Common myeloid progenitor, CD34-positive (primary cell): ENCODE data around the gene ICAM2. TPM values are rescaled to one million over a fixed set of nuclear protein-coding genes. Genes with fewer than 3 reads are reported as not detected.

ENCODE experiments used
- CTCF ChIA-PET: fragments of 350-600 bp; sonication (Branson Sonifier 250); formaldehyde crosslinking; loops from one replicate; lab custom pipeline; 2021; ENCODE audit warnings: antibody characterized with exemption; lab: Charles Lee
- POLR2A ChIA-PET: fragments of 350-600 bp; sonication (Branson Sonifier 250); formaldehyde crosslinking; loops from one replicate; lab custom pipeline; 2021; ENCODE audit warnings: antibody characterized with exemption; lab: Charles Lee
- DNase-seq, 3 donors: peaks; one replicate each; pipeline versions ENCODE4 v3.0.0 to v3.0.0-alpha.2; 2013
- H3K27ac ChIP-seq, 2 experiments: 1 replicate in 1 of 2; 2 replicates in 1 of 2; pipeline ENCODE4 v1.7.0; 2013; ENCODE audit warnings: inconsistent platforms in 2 of 2, low read length in 2 of 2, mild to moderate bottlenecking in 2 of 2, low read depth in 1 of 2, moderate library complexity in 1 of 2; ENCODE audit not compliant: severe bottlenecking in 2 of 2, insufficient read depth in 1 of 2, poor library complexity in 1 of 2
- H3K27me3 ChIP-seq, 5 experiments: replicated peaks in 2 of 5; 1 replicate in 3 of 5; 2 replicates in 2 of 5; pipeline versions ENCODE4 v1.6.1 to v1.7.0; 2013; ENCODE audit warnings: low read length in 4 of 5, mild to moderate bottlenecking in 2 of 5, moderate library complexity in 2 of 5, inconsistent platforms in 1 of 5; ENCODE audit not compliant: insufficient read depth in 5 of 5, control insufficient read depth in 4 of 5
- H3K36me3 ChIP-seq, 4 experiments: 1 replicate in 2 of 4; 2 replicates in 2 of 4; pipeline versions ENCODE4 v1.6.1 to v1.7.0; 2013; ENCODE audit warnings: low read length in 3 of 4, control low read depth in 1 of 4, mild to moderate bottlenecking in 1 of 4; ENCODE audit not compliant: control insufficient read depth in 4 of 4, insufficient read depth in 4 of 4
- H3K4me1 ChIP-seq, 4 experiments: 1 replicate in 3 of 4; 2 replicates in 1 of 4; pipeline versions ENCODE4 v1.6.1 to v1.7.1; 2013; ENCODE audit warnings: low read length in 3 of 4, mild to moderate bottlenecking in 3 of 4, control low read depth in 1 of 4, inconsistent platforms in 1 of 4, moderate library complexity in 1 of 4; ENCODE audit not compliant: control insufficient read depth in 4 of 4, insufficient read depth in 4 of 4; ENCODE audit errors: control extremely low read depth in 1 of 4
- H3K4me3 ChIP-seq, 7 experiments: 1 replicate in 4 of 7; 2 replicates in 3 of 7; pipeline versions ENCODE4 v1.5.1 to v1.7.0; 2013; ENCODE audit warnings: mild to moderate bottlenecking in 7 of 7, low read length in 6 of 7, moderate library complexity in 6 of 7, inconsistent platforms in 2 of 7, low read depth in 2 of 7, control low read depth in 1 of 7; ENCODE audit not compliant: insufficient read depth in 4 of 7, control insufficient read depth in 1 of 7; ENCODE audit errors: extremely low read depth in 1 of 7
- H3K9me3 ChIP-seq, 5 experiments: 1 replicate in 4 of 5; 2 replicates in 1 of 5; pipeline versions ENCODE4 v1.6.1 to v1.7.1; 2013; ENCODE audit warnings: low read length in 4 of 5, mild to moderate bottlenecking in 2 of 5, inconsistent platforms in 1 of 5, low read depth in 1 of 5, moderate library complexity in 1 of 5; ENCODE audit not compliant: control insufficient read depth in 4 of 5, insufficient read depth in 2 of 5; ENCODE audit errors: control extremely low read depth in 1 of 5
- WGBS: methylation state at CpG from one replicate; pipeline ENCODE4 v1.1.5; 2013; ENCODE audit not compliant: insufficient coverage; 5-methylcytosine and 5-hydroxymethylcytosine counted together
- polyA plus RNA-seq: library from polyadenylated mRNA; unstranded; fragments of 120-200 nt; gene quantifications from one replicate; pipeline ENCODE4 v1.2.1, GENCODE V29; 2013

ICAM2 gene
- polyA plus RNA-seq = 81.9 TPM

DNA sequence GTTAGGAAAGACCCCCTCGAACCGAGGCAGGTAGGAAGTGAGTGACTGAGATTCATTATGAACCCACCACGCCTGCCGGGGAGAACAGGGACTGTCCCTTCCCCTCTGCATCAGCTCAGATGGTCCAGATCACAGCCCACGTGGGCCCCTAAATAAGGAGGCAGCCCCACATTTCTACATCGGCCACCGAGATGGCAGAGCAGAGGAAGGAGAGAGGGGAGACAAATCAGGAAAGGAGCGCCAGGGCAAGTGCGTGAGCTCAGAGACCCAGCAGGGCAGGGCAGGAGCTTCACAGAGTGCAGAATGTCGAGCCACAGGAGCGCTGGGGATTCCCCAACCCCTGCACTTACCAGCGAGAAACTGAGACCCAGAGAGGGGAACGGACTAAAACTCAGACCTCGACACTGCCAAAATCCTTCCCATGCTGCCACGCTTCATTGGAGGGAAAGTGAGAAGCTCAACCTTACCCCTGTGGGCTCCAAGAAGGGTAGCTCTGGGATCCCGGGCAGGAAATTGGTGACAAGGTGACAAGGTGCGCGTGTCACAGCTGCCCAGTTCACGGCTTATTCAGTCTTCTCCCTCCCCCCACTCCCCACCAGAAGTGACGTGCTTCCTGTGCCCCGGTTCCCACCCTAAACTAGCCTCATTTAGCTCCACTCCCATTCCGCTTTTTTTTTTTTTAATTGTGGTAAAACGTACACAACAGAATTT lies at the start of gene ICAM2:
TSS of gene ICAM2 (minus strand) at position 578 of the 711 bp plus-strand sequence. CDS start 13,942 bp downstream, outside the sequence.
- no peaks in the 10 kb centered on the region for H3K9me3 ChIP-seq
- no peaks in the 10 kb centered on the region for H3K36me3 ChIP-seq
- CTCF ChIA-PET = interaction anchor here (0.6 to 12.1 kb wide), 14 partner anchors 9 to 116 kb away, joined by 3 to 230 read pairs (median 4); partner anchors contain the start of gene PRR29
- H3K4me1 ChIP-seq = peaks cover 32 to 95% (median 80%) of the 10 kb centered on the region in 4 experiments
- H3K4me3 ChIP-seq = peak within 1 kb of the TSS; percentile 3 to 76 (median 72)
- peak within 1 kb of the TSS; percentile 96 to 99 for H3K27ac ChIP-seq
- DNase-seq = peak; percentile 98 to 99 (median 99)
- POLR2A ChIA-PET = interaction anchor here (0.6 to 2.0 kb wide), 14 partner anchors 9 to 530 kb away, joined by 3 to 31 read pairs (median 5); partner anchors contain the start of genes ERN1 and PRR29
- WGBS = 0% methylated on average over 19 of the region's 23 CpGs
- H3K27me3 ChIP-seq = no peaks in the 10 kb centered on the region

DNA sequence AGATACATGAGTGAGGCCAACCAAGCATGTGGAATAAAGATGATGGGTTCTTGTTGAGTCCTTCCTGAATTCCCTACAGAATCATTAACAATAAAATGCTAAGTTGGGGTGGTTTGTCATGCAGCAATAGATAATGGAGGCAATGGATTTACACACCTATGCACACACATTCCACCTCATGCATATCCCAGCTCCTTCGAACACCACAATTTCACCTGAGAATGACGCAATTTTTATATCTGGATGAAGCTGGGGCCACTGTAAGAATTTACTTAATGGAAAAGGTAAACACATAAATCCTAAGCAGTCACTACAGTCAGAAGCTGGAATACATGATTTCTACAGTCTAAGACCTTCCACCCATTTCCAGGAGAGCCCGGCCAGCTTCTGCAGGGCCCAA lies 49.8 kb upstream of the ICAM2 start:
- DNase-seq = no peak
- CTCF ChIA-PET = interaction anchor here (1.0 to 3.9 kb wide), 3 partner anchors 23 to 63 kb away, joined by 7 to 13 read pairs (median 9); no protein-coding TSS in a partner anchor

DNA sequence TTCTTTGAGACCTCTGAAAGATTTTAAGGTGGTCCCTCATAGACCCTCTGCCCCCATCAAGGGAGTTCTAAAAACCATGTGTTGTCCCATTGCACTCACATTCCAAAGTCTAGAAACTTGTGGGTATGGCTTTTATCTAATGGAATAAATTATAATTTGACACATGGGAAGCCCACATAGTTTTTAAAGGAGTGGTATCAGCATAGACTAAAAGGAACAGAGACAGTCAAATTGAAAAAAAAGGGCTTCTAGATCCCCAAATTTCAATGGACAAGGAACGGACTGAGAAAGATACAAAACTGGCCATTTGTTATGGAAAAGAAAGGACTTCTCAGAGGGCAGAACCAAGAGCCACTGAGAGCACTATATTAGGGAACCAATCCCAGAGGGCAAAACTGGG lies 48.7 kb upstream of the ICAM2 start:
- peaks cover under 1 to 7% (median 5%) of the 10 kb centered on the region in 4 experiments for H3K4me1 ChIP-seq
- no peak overlapping the region for H3K27ac ChIP-seq
- DNase-seq = no peak
- peaks cover 14 to 44% (median 17%) of the 10 kb centered on the region in 4 experiments for H3K36me3 ChIP-seq
- POLR2A ChIA-PET = no interaction called here
- peaks cover 7 to 18% (median 14%) of the 10 kb centered on the region in 5 experiments for H3K9me3 ChIP-seq
- no peaks in the 10 kb centered on the region for H3K27me3 ChIP-seq
- WGBS = 100% methylated on average over 1 of the region's 1 CpG
- CTCF ChIA-PET = interaction anchor here (0.7 to 10.2 kb wide), 3 partner anchors 10 to 63 kb away, joined by 3 to 212 read pairs (median 13); partner anchors contain the start of gene ERN1
- H3K4me3 ChIP-seq = no peak overlapping the region

More for the DNA sequence above, 49.8 kb upstream of the ICAM2 start:
- Histone ChIP-seq H3K27me3 (no peaks in the 10 kb centered on the region), H3K27ac (no peak overlapping the region), H3K4me1 (peaks cover 11 to 16% (median 15%) of the 10 kb centered on the region in 4 experiments), H3K4me3 (no peak overlapping the region), H3K36me3 (peaks cover 14 to 44% (median 17%) of the 10 kb centered on the region in 4 experiments), H3K9me3 (peaks cover 7 to 18% (median 14%) of the 10 kb centered on the region in 5 experiments)
- POLR2A ChIA-PET = interaction anchor here (1.0 kb wide), 1 partner anchor 48 kb away, joined by 4 read pairs; no protein-coding TSS in a partner anchor
- WGBS = no CpG with 5 or more reads among the region's 3 CpGs

DNA sequence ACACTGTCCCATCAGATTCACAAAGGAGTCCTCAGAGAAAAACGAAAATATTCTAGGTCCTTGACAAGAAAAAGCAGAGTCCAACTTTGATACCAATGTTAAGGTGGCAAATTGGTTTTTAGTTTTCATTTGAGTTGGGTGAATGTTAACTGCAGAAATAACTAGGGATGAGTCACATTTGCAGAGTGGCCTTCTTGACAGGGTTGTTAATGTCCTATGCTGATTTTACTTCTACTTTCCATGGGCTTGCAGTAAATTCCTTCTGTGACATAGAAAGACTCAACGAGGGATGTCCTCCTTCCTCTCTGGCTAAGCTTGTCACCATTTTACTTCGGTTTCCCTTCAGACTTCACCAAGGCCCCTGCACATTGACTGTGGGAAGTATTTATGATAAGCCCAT lies 47.2 kb upstream of the ICAM2 start:
- no peak for DNase-seq
- H3K27ac ChIP-seq = no peak overlapping the region
- ChIA-PET CTCF (interaction anchor here (1.0 to 10.2 kb wide), 3 partner anchors 19 to 65 kb away, joined by 3 to 212 read pairs (median 13); partner anchors contain the start of gene ERN1), POLR2A (no interaction called here)
- no peaks in the 10 kb centered on the region for H3K27me3 ChIP-seq
- H3K36me3 ChIP-seq = peaks cover 14 to 44% (median 17%) of the 10 kb centered on the region in 4 experiments
- peaks cover 0 to 12% (median 4%) of the 10 kb centered on the region in 4 experiments for H3K4me1 ChIP-seq
- WGBS = no CpG with 5 or more reads among the region's 3 CpGs
- H3K9me3 ChIP-seq = peaks cover 7 to 18% (median 14%) of the 10 kb centered on the region in 5 experiments
- H3K4me3 ChIP-seq = no peak overlapping the region

DNA sequence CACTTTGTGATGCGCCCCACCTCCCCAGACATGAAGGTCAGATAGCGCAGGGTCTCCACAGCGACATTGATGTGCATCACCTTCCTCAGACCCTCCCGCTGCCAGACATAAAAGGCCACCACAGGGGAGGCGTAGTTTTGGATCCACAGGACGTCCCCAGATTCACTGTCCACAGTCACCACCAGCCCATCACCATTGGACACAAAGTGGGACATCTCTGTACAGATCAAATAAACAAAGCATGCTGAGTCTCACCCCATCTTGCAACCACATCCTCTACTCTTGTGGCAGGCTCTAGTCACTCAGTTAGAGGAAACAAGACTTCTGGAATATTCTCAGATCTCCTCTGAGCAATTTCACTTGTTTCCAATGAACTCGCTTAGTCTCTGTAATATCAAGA lies 46.3 kb upstream of the ICAM2 start:
- H3K4me1 ChIP-seq = peaks cover 0 to 12% (median 4%) of the 10 kb centered on the region in 4 experiments
- POLR2A ChIA-PET = no interaction called here

DNA sequence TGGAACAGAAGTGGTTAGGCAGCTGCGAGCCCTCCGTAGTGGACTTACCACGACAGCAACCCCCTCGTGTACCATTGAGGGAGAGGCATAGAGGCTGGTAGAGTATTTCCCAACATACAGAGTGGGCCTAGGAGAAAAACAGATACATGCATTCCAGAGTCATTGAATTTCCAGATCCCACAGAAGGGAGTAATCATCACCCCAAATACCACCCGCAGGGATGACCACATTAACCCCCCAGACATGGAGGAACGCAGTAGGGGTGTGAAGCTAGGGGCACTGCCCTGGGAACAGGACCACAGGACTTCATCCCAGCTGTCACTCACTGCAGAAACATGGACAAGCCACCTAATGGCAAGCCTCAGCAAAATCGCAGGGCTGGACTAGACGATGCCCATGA lies 44.7 kb upstream of the ICAM2 start:
- peaks cover 5 to 15% (median 14%) of the 10 kb centered on the region in 5 experiments for H3K9me3 ChIP-seq
- peaks cover 8 to 27% (median 11%) of the 10 kb centered on the region in 4 experiments for H3K36me3 ChIP-seq
- no peak overlapping the region for H3K4me3 ChIP-seq
- H3K27me3 ChIP-seq = no peaks in the 10 kb centered on the region
- H3K27ac ChIP-seq = no peak overlapping the region
- peaks cover 0 to 20% (median 8%) of the 10 kb centered on the region in 4 experiments for H3K4me1 ChIP-seq
- CTCF ChIA-PET = interaction anchor here (0.6 to 10.2 kb wide), 12 partner anchors 10 to 364 kb away, joined by 3 to 212 read pairs (median 14); partner anchors contain the start of gene ERN1
- DNase-seq = no peak
- WGBS = 95% methylated on average over 7 of the region's 8 CpGs
- POLR2A ChIA-PET = no interaction called here

More for the DNA sequence above, 46.3 kb upstream of the ICAM2 start:
- WGBS = 94% methylated on average over 7 of the region's 7 CpGs
- no peak overlapping the region for H3K4me3 ChIP-seq
- no peak overlapping the region for H3K27ac ChIP-seq
- H3K27me3 ChIP-seq = no peaks in the 10 kb centered on the region
- peaks cover 14 to 41% (median 17%) of the 10 kb centered on the region in 4 experiments for H3K36me3 ChIP-seq
- CTCF ChIA-PET = interaction anchor here (1.0 to 10.2 kb wide), 7 partner anchors 8 to 66 kb away, joined by 3 to 212 read pairs (median 13); partner anchors contain the start of gene ERN1
- peaks cover 7 to 18% (median 14%) of the 10 kb centered on the region in 5 experiments for H3K9me3 ChIP-seq
- DNase-seq = no peak
